Epithelial cell of prostate (primary cell): ENCODE results near the gene AQP2.
"Not testable (repeated sequence)": the region's sequence is repeated elsewhere in the genome, so short reads cannot be mapped to it uniquely, and the experiment has no call there.

Experiments
- DNase-seq: peaks from one replicate; pipeline ENCODE4 v3.0.0-alpha.2; 2011; ENCODE audit warnings: low read depth, low spot score
- H3K27ac ChIP-seq: fragments of 450-650 bp; 2 replicates; pipeline ENCODE4 v1.5.1; 2017; ENCODE audit warnings: mild to moderate bottlenecking

Gene AQP2

DNA sequence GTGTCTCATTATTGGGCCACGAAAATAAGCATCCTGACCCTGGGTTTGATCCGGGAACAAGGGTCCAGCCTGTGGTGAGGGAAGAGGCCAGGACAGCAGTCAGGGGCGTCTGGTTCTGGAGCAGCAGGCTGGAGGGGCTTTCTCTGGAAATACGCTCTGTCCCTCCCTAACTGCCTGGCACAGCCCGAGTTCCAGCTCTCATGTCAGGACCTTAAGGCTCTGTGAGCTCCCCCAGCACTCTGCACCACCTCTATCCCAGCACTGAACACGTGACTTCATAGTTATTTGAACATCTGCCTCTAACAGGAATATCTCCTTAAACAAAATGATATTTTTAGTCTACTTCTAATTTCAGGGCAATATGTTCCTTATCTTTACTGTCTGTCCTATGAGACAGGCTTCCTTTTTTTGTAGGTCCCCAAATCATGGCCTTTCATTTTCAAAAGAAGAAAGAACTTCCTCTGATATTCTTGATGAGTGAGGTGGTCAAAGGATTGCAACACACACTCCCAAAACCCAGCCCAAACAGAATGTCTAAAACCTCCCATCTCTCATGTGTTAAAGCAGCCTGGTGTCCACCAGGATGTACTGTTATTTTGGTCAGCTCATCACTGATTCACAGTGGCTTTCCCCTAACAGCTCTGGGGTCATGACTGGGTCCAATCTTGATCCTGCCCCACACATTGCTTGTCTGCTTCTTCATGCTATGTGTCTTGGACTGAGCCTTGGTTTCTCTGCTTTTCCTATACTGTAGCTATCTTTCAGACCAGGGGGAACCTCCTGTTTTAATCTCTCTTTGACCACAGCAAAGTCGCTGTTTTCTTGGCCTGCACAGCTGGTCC, 31.9 kb downstream of the AQP2 start:
- H3K27ac ChIP-seq: no peak overlapping the region
- no peak for DNase-seq

DNA sequence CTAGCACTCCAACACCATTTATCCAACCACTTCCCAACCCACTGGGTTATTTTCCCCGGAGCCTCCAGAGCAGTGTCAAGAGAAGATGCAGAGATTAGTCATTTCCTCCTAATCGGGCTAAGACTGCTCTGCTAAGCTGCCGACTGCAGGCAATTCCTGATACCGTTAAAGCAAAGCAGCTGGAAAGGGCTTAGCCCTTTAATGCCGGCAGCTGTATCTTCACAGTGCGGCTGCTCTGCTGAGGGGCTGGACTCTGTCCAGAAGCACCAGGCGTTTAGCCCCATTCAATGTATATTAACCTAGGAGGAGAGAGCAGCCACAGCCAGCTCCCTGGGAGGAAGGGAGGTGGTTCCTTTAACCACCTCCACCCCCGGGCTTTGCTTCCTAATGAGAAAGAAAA, 33.4 kb downstream of the AQP2 start:
- DNase-seq: no peak
- H3K27ac ChIP-seq: no peak overlapping the region

DNA sequence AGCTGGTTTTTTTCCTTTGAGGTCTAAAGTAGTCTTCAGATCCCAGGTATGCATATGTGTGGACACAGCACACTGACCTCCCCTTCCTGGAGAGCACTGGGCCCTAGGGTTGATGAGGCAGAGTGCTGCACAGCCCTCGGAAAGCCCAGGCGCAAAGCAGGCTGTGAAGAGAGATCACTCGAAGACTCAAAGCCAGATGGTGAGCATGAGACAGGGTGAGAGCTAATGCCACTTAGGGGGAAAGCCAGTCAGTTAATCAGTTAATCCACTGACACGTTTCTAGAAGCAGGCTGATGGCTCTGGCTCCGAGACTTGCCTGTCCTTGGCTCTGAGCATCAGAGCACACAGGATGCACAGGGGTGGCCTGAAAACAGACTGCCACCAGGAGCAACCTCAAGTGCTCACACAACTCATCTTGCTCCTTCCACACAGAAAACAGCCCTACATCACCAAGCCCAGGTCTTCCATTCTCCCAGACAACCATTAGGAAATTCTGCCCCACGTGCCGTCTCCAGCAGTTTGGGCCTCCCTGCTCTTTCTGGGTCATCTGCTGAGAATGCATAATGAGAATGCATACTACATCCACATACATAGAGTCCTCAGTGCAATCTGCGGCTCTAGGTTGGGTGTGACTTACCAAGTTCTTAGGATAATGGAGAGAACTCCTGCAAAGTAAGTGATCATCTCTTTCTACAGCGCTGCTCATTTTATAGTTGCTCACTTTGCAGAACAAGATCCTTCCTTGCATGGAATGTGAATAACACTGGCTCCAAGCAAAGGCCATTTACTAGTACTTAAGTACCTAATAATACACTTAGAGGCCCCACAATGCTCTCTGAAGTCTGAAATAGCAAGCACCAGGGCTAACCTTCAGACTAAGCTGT, 34.2 kb downstream of the AQP2 start:
- no peak for DNase-seq
- H3K27ac ChIP-seq: no peak overlapping the region

DNA sequence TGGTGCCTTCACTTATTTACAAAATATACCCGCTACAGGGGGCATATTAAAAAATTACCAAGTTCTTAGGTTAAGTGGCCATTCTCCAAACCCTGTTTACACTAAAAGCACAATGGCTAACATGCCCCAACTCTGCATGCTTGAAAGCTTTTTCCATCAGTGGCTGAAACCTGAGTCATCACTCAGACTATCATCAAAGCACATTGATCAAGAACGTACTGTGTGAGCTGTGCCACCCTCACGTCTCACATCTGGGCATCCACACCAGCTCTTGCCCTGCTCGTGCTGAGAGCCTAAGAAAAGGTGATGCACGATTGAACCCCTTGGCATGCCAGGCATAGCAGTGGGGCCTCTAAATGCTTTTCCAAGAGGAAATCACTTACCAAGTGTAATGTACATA, 35.4 kb downstream of the AQP2 start:
- H3K27ac ChIP-seq: no peak overlapping the region
- DNase-seq: no peak

DNA sequence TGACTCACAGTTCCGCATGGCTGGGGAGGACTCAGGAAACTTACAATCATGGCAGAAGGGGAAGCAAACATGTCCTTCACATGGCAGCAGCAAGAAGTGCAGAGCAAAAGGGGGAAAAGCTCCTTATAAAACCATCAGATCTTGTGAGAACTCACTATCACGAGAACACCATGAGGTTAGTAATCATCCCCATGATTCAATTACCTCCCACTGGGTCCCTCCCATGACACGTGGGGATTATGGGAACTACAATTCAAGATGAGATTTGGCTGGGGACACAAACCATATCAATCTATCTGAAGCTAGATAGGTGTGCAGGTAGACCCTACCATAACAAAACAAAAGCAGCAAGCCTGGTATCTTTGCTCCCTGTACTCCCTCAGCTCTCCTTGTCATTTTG, 35.9 kb downstream of the AQP2 start:
- H3K27ac ChIP-seq, DNase-seq: not testable (repeated sequence)

DNA sequence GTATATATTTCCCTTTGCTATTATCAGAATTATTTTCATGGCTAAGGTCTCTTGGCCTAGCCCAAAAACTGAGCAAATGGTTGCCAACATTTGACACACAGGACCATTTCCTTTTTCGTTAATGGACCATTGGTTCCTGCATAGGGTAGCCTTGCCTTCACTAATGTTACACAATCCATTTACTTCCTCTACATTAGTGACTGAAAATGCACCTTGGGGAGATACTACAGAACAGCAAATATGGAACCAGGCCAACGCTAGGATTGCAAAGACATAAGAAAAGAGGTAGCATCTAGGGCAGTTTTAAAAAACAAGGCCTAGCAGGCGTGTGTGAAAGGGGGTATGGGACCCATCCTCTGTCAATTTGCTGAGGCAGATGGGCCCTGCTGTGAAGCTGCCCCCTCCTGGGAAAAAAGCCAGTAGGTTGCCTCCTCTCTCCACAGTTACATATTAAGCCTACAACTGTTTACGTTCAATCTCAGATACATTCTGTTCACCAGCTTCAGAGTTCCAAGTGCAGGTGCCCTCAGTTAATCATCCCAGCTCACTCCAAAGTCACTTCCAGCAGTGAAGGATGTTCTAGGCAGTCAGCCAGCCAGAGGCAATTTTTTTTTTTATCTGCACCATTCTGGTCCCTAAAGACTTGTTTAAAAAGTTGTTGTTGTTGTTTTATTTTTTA, 37.2 kb downstream of the AQP2 start:
- H3K27ac ChIP-seq: no peak overlapping the region
- DNase-seq: no peak

DNA sequence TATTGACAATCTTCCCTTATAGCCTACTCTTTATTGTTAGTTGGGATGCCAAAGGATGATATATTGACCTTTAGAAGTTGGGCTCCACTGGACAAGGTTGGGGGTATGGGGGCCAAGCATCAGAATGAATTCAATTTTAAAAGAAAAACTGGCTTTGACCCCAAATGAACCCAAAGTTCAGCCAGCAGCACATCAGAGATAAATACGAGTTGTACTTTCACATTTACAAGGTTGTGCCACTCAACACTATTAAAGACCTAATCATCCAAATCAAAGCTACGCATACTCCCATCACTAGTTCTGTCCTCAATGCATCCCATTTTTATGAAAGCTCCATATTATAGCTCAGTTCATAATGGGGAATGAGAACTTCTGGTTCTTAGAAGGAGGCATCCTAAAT, 38.9 kb downstream of the AQP2 start:
- not testable (repeated sequence) for DNase-seq, H3K27ac ChIP-seq

DNA sequence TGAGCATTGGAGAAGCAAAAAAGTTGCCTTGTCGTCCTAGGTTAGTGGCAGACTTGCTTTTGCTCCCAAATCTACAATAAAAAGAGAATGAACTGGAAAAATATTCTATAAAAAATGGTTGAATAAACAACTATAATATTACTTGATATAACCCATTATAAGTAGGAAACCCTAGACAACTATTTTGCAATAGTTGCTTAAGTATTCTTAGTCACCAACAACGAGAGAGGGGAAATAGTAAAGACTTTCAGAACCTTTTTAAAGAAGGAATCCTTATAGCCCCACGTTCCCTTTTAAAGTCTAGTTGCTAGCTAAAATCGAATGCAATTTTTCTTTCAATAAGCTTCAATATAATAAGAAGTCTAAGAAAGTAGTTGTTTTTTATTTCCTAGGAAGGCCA, 39.7 kb downstream of the AQP2 start:
- no peak for DNase-seq
- no peak overlapping the region for H3K27ac ChIP-seq

DNA sequence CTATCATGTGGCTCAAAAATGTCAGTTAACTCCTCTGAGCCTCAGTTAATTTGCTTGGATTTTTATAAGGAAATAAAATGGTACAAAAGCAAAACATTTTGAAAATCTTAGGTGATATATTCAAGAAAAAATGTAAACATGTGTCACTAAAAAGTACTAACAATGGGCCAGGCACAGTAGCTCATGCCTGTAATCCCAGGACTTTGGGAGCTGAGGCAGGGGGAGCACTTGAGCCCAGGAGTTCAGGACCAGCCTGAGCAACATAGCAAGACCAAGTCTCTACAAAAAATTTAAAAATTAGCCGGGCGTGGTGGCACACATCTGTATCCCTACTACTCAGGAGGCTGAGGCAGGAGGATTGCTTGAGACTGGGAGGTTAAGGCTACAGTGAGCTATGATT, 47.9 kb downstream of the AQP2 start:
- DNase-seq: no peak

DNA sequence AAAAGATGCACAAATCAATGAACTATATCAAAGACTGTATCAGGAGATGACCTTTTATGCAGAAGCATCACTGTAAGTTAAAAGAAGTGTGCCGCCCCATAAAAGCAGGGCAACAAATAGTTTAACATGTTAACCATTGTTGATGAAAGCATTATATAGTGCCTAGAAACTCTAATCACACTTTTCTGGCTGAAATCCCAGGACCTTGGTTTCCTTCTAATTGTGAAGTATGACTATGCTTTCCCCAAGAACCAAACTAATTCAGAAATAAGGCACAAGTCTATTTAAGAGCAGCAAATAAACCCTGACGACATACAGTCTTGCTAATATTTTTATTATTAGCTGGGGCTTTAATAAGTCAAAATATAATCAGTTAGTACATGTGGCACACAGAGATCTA, 53.1 kb downstream of the AQP2 start:
- no peak for DNase-seq
- H3K27ac ChIP-seq: no peak overlapping the region

More for the DNA sequence above, 47.9 kb downstream of the AQP2 start:
- H3K27ac ChIP-seq: no peak overlapping the region

DNA sequence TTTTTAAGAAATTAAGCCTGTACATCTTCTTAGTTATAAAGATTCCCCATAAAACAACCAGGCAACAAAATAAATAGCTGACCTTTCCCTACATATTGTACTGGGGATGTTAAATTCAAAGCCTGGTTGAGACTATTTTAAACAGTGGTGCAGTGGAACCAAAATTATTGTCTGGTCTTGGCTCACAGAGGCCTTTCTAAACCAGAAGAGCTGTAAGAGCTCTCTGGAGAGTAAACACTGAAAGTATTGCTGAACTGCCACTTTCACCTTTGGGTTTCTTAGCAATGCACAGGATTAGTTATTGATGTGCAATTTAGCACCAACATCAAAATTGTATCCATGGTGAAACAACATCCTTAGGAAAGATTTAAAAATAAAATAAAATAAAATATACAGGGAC, 54.2 kb downstream of the AQP2 start:
- H3K27ac ChIP-seq: no peak overlapping the region
- DNase-seq: no peak

DNA sequence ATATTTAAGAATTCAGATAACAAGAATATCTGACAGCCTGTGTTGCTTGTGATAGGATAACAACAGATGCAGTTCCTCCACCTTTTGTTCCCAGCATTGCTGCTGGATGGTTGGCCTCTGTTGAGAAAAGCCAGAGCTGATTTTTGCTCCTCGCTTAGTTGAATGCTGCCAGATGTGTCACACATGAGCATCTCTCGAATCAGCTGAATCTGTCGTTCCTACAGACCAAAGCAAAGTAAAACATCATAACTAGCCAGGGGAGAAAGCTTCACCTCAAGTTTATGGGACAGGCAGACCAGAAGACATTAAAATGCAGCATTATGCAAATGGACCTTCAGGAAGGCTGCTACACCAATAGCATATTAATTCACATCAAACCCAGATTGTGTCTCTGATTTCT, 54.6 kb downstream of the AQP2 start:
- H3K27ac ChIP-seq: no peak overlapping the region

DNA sequence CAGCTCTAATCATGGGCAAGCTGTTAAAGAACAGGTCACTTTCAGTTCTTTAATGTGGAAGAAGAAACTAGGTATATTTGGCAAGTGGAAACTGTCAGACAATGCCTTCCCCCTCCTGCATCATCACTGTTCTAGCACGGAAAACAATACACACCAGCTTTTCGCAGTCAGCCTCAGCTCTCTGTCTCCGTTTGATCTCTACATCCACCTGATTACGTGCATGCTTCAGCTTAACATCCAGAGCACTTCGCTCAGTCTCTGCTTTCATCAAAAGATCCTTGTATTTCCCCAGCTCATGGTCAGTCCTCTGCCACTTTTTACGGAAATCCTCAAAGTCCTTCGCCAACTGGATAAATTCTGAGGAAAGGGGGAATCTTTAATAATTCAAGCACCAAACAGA, 55.7 kb downstream of the AQP2 start:
- H3K27ac ChIP-seq: no peak overlapping the region
- DNase-seq: no peak

More for the DNA sequence above, 54.6 kb downstream of the AQP2 start:
- no peak for DNase-seq

DNA sequence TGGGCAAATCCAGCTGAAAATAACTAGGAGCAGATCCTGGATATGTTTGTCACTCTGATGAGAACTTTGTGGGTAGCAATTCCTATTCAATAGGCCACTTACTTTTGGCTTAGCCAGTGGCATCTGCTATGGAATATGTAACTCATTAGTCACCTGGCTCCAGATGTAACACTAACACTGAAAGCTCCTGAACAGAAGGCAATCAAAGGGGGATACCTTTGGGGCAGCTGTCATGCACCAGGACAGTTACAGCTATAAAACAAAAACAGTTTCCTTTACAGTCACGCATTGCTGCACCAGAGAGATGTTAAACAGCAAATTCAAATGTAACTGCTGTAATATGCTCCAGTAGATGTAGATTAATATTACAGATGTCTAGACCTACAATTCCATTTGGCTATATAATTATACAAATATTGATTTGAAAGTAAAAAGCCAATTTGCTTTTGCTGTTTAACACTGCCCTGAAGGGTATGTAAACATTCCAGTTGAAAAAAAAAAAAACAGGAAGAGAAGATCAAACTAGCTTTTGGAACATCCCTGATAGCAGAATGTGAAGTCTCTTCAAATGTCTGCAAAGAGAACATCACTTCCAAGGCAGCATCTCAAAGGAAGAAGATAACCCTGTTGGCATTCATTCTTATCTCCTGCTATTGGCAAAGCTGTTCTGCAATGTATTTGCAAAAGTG, 56.4 kb downstream of the AQP2 start:
- no peak for DNase-seq
- no peak overlapping the region for H3K27ac ChIP-seq
